ENCODE data around the gene CCDC187.

Gene CCDC187

DNA sequence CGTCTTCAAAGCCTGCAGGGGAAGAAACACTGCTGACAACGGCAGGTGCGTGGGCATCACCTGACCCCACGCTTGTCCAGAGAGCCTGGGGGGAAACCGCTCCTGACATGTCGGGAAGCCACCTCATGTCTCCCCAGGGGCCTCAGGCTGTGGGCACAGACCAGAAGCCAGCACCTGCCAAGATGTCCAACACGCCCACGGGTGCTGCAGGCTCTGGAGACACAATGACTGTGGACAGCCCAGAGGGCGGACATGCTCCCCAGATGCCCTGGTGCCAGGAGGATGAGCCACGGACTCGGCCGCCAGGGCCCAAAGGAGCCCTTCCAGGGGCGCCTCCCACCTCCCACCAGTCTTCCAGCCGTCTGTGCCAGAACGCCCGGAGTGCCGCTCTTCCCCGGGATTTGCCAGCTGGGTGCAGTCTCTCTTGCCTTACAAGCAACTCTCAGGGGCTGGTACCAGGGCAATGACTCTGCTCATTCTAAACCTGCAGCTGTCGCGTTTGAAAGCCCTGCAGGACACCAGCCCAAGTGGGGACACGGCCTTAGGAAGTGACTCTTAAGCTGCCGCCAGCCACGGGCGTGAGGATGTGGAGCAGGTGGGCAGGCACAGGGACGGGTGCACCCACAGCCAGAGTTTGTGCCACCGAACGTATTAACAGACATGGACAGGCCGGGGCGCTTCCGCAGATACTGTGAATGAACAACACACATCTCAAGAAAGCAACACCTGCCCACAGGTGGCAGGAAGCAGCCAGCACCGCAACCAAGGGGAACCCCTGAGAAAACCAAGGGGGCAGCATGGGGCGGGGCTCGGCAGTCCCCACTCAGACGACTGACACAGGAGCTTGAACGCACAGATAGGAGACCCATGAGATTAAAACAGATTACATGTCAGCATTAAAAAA is 92.2 kb downstream of the CCDC187 start:
- TF ChIP-seq, protein P1, sequence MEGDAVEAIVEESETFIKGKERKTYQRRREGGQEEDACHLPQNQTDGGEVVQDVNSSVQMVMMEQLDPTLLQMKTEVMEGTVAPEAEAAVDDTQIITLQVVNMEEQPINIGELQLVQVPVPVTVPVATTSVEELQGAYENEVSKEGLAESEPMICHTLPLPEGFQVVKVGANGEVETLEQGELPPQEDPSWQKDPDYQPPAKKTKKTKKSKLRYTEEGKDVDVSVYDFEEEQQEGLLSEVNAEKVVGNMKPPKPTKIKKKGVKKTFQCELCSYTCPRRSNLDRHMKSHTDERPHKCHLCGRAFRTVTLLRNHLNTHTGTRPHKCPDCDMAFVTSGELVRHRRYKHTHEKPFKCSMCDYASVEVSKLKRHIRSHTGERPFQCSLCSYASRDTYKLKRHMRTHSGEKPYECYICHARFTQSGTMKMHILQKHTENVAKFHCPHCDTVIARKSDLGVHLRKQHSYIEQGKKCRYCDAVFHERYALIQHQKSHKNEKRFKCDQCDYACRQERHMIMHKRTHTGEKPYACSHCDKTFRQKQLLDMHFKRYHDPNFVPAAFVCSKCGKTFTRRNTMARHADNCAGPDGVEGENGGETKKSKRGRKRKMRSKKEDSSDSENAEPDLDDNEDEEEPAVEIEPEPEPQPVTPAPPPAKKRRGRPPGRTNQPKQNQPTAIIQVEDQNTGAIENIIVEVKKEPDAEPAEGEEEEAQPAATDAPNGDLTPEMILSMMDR (IDR thresholded peaks at IDR 0.05; ENCODE audit: insufficient read depth, low read depth, low read length, missing control alignments) = no peak
- no peak overlapping the region for H3K4me3 ChIP-seq (ENCODE audit: low read length)
- DNase-seq (ENCODE audit: low read depth) = no peak

DNA sequence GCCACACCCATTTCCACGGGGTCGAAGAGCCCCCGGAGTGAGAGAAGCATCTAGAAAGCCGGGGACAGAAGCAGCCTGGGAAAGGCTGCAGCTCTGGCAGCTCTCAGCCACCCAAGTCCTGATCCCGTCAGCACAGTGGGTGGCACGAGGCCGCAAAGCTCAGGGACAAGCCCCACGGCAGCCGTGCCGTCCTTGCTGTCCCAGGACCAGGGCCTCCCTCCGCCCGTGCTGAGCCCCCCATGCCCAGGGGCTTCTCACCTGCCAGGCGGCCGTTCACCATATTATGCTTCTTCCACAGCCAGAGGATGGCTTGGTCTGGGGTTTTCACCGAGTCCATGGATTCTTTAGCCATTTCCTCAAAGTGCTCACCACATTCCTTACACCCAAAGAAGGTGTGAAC is 92.9 kb downstream of the CCDC187 start:
- H3K4me3 ChIP-seq (ENCODE audit: low read length) = no peak overlapping the region
- TF ChIP-seq, protein P1 (IDR thresholded peaks at IDR 0.05; ENCODE audit: insufficient read depth, low read depth, low read length, missing control alignments) = no peak
- no peak for DNase-seq (ENCODE audit: low read depth)

DNA sequence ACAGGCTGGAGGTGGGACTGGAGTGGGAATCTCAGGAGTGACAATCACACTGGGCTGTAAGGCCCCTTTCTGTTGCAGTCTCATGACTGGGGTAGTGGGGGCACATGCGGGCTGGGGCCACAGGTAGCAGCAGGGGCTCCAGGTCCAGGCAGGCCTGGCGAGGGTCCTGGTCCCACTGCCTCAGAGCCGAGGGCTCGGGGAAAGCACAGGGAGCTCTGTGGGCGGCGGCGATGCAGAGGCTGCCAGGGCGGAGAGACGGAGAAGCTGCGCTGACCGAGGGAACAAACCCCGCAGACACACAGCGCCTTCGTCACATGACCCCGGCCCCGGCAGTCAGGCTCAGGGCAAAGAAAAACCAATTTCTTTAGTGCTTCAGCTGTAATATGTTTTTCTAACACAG is 93.6 kb downstream of the CCDC187 start:
- no peak overlapping the region for H3K4me3 ChIP-seq (ENCODE audit: low read length)
- no peak for DNase-seq (ENCODE audit: low read depth)
- TF ChIP-seq, protein P1 (IDR thresholded peaks at IDR 0.05; ENCODE audit: insufficient read depth, low read depth, low read length, missing control alignments) = no peak

DNA sequence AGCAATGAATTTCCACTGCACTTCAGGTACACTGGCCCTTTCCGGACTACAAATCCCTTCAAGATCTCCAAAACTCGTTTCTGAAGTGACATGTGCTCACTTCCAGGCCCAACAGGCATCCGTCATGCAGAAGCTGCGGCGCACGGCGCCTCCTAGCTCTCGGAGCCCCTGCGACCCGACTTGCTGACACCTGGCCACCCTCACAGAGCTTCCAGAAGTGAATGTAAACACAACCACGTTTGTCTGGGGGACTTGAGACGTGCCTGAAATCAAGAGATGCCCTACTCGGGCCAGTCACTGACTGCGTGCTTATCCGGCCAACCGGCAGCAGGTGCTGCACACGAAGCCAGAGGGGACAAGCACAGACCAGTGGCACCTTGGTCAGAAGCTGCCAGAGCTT is 94.1 kb downstream of the CCDC187 start:
- DNase-seq (ENCODE audit: low read depth) = no peak
- H3K4me3 ChIP-seq (ENCODE audit: low read length) = no peak overlapping the region
- TF ChIP-seq, protein P1 (IDR thresholded peaks at IDR 0.05; ENCODE audit: insufficient read depth, low read depth, low read length, missing control alignments) = no peak

DNA sequence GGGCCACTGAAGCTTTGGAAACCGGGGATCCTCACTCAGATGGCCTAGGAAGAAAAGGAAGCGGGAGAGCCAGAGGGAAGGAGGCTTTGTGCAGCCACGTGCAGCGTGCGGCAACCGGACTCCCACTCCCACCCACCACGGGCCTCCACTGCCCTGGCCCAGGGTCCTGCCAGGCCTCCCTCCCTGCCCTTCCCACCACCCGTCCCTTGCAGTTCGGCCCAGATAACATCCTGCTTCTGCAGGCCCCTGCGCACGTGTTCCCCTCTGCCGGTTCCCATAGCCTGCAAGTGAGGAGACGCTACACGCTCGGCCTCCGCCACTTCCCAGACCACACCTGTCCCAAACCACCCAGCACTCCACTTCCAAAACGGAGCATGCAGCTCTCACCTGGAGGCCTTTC is 94.7 kb downstream of the CCDC187 start:
- no peak overlapping the region for H3K4me3 ChIP-seq (ENCODE audit: low read length)
- TF ChIP-seq, protein P1 (IDR thresholded peaks at IDR 0.05; ENCODE audit: insufficient read depth, low read depth, low read length, missing control alignments) = no peak
- DNase-seq (ENCODE audit: low read depth) = no peak

DNA sequence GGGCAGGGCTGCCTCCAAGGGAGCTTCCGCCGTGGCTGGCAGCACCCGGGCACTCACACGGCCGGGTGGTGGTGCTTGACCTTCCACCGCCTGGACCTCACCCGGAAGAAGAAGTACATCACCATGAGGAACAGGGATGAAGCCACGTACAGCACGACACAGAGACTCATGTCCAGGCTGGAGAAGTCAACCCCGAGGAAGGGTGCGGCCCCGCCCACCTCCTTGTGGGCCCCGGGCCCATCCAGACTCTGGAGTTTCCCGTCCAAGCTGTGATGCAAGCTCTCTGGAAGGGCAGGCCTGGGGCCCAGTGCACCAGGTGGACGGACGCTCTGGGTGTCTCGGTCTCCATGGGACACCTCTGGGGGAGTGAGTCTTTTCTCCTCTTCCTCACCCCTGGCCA is 95.2 kb downstream of the CCDC187 start:
- no peak overlapping the region for H3K4me3 ChIP-seq (ENCODE audit: low read length)
- no peak for DNase-seq (ENCODE audit: low read depth)
- TF ChIP-seq, protein P1 (IDR thresholded peaks at IDR 0.05; ENCODE audit: insufficient read depth, low read depth, low read length, missing control alignments) = no peak

DNA sequence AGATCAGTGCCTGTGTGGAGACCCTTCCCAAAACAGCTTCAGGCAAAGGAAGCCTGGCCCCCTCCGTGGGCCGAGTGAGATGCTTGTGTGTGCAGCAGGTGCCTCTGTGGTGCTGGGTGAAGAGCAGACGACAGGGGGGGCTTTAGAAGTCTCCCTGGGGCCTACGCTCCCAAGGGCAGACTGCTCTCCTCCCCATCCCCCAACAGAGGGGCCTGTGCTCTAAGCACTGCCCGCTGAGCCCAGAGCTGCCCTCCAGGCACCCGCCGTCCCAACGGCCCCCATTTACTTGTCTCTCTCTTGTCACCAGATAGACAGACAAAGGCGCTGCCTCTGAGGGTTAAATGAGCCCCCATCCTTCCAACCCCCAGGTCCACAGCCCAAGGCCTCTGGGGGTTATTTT is 96.3 kb downstream of the CCDC187 start:
- DNase-seq (ENCODE audit: low read depth) = no peak
- TF ChIP-seq, protein P1 (IDR thresholded peaks at IDR 0.05; ENCODE audit: insufficient read depth, low read depth, low read length, missing control alignments) = no peak

More for the DNA sequence above, 96.3 kb downstream of the CCDC187 start:
- H3K4me3 ChIP-seq (ENCODE audit: low read length) = no peak overlapping the region
